Pulmonary artery endothelial cell (primary cell): ENCODE data around the gene GLOD5. TPM values are rescaled to one million over a fixed set of nuclear protein-coding genes. Genes with fewer than 3 reads are reported as not detected.

Experiments used
- total RNA-seq: library from RNA; depleted of rRNA; stranded (reverse); fragments of >200 nt; gene quantifications from 2 replicates; pipeline ENCODE4 v1.2.3, GENCODE V29; 2014

GLOD5 gene
- total RNA-seq, 1 donor from 2014 or later, result not detected

Other genes with a start within 250 kb of the GLOD5 start
- gene EBP, start 239.9 kb upstream of the GLOD5 start, total RNA-seq, result 137 and 142 TPM in 2 replicates
- gene TBC1D25, start 222.0 kb upstream of the GLOD5 start, total RNA-seq, result 6.5 and 6.9 TPM in 2 replicates
- gene RBM3, start 187.3 kb upstream of the GLOD5 start, total RNA-seq, result 130 and 634 TPM in 2 replicates
- 137 and 223 TPM in 2 replicates for gene WDR13, start 164.3 kb upstream of the GLOD5 start, total RNA-seq
- not detected in 2 replicates for gene WAS, start 77.9 kb upstream of the GLOD5 start, total RNA-seq
- 8.0 and 12.2 TPM in 2 replicates for gene SUV39H1, start 65.0 kb upstream of the GLOD5 start, total RNA-seq
- gene GATA1, start 24.8 kb downstream of the GLOD5 start, total RNA-seq, result not detected in 2 replicates
- 24.7 and 37.7 TPM in 2 replicates for gene HDAC6, start 40.3 kb downstream of the GLOD5 start, total RNA-seq
- gene ERAS, start 64.8 kb downstream of the GLOD5 start, total RNA-seq, result not detected in 2 replicates
- not detected in 2 replicates for gene PCSK1N, start 73.9 kb downstream of the GLOD5 start, total RNA-seq
- gene TIMM17B, start 136.0 kb downstream of the GLOD5 start, total RNA-seq, result 17.7 and 24.6 TPM in 2 replicates
- gene PQBP1, start 136.2 kb downstream of the GLOD5 start, total RNA-seq, result 98.2 and 105 TPM in 2 replicates
- 11.6 and 13.5 TPM in 2 replicates for gene SLC35A2, start 149.9 kb downstream of the GLOD5 start, total RNA-seq
- gene PIM2, start 157.3 kb downstream of the GLOD5 start, total RNA-seq, result 5.5 and 6.3 TPM in 2 replicates
- gene OTUD5, start 195.9 kb downstream of the GLOD5 start, total RNA-seq, result 26.7 and 30.5 TPM in 2 replicates
- gene KCND1, start 210.1 kb downstream of the GLOD5 start, total RNA-seq, result 0.13 and 0.32 TPM in 2 replicates
- gene GRIPAP1, start 240.5 kb downstream of the GLOD5 start, total RNA-seq, result 22.9 and 30.0 TPM in 2 replicates